ENCODE results near the gene CD2AP.

DNA sequence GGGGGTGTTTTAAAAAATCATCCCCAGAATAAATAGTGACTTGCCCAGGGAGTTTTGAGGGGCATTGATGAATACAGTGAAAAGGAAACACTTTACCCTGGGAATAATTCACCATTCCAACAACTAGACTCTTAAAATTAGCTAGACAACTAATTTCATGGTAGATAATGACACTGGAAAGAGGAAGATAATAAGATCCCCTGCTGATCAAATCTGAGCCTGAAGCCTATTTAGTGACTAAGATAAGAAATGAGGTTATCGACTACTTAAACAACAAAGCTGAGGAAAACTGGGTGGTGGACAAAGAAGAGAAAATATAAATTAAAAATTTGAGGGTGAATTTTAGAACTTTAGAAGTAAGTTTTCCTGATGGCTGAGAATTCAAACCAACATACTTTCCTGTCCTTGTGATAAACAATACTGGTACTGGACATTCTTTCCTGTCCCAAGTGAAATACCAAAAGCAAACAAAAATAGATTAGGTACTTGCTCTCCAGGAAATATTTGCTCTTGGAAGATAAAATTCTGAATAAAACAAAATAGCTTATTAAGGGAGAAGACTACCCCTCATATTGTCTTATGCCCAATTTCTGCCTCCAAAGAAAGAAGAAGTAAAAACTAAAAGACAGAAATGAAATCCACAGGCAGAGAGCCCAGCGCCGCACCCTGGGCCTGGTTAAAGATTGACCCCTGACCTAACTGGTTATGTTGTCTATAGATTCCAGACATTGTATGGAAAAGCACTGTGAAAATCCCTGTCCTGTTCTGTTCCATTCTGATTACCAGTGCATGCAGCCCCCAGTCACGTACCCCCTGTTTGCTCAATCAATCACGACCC is 156.8 kb downstream of the CD2AP start:
- TF ChIP-seq, protein P1, sequence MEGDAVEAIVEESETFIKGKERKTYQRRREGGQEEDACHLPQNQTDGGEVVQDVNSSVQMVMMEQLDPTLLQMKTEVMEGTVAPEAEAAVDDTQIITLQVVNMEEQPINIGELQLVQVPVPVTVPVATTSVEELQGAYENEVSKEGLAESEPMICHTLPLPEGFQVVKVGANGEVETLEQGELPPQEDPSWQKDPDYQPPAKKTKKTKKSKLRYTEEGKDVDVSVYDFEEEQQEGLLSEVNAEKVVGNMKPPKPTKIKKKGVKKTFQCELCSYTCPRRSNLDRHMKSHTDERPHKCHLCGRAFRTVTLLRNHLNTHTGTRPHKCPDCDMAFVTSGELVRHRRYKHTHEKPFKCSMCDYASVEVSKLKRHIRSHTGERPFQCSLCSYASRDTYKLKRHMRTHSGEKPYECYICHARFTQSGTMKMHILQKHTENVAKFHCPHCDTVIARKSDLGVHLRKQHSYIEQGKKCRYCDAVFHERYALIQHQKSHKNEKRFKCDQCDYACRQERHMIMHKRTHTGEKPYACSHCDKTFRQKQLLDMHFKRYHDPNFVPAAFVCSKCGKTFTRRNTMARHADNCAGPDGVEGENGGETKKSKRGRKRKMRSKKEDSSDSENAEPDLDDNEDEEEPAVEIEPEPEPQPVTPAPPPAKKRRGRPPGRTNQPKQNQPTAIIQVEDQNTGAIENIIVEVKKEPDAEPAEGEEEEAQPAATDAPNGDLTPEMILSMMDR (conservative IDR thresholded peaks at IDR 0.05; ENCODE audit: low read depth, low read length), result no peak
- no peak for TF ChIP-seq EZH2 (IDR thresholded peaks at IDR 0.05; ENCODE audit: borderline replicate concordance, low read depth, low read length, poor library complexity, severe bottlenecking)

Data from A673 (cell line).